ENCODE results near the gene APC. TPM values are rescaled to one million over a fixed set of nuclear protein-coding genes. Genes with fewer than 3 reads are reported as not detected.

Gene APC
- total and polyA plus RNA-seq, 2 donors from 2014 or later, result 2.7 to 44.9 TPM

DNA sequence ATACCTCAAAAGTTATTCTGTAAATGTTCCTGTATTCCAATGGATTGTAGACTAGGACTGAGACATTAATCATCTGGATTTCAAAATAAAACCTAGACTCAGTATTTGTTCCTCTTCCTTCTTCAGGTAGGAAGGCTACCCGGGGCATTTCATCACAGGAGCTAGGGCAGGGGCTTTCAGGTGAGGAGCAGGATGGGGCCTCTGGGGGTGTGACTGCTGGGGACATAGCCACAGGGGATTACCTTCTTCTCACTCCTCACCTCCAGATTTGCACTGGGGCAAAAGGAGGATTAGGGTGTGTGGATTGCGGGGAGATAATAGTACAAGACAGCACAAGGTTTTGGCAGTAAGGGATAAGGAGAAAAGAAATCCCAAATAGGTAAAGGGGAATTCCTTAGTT, 85.5 kb downstream of the APC start:
- Histone ChIP-seq H3K4me3 (ENCODE audit: low read length in 3 of 3) (no peak overlapping the region), H3K9me3 (ENCODE audit: control insufficient read depth in 2 of 3, insufficient read depth in 1 of 3, low read length in 3 of 3) (no peaks in the 10 kb centered on the region), H3K4me1 (ENCODE audit: control insufficient read depth in 2 of 3, insufficient read depth in 2 of 3, low read depth in 1 of 3, low read length in 3 of 3) (no peaks in the 10 kb centered on the region), H3K27me3 (ENCODE audit: control insufficient read depth, insufficient read depth, low read length) (no peaks in the 10 kb centered on the region), H3K9ac (ENCODE audit: low read length in 3 of 3) (no peak overlapping the region), H3K27ac (ENCODE audit: low read depth in 2 of 2, low read length in 2 of 2) (no peak overlapping the region), H3K36me3 (ENCODE audit: control insufficient read depth in 2 of 3, insufficient read depth in 3 of 3, low read length in 3 of 3) (peaks cover 0 to 26% (median 6%) of the 10 kb centered on the region in 3 donors)
- FAIRE-seq (no peak), DNase-seq (no peak)
- intact Hi-C loops (cut with DNase I), result no loop called here
- no peak for TF ChIP-seq CTCF (IDR thresholded peaks at IDR 0.05; ENCODE audit: borderline replicate concordance, extremely low read depth, insufficient read depth)

DNA sequence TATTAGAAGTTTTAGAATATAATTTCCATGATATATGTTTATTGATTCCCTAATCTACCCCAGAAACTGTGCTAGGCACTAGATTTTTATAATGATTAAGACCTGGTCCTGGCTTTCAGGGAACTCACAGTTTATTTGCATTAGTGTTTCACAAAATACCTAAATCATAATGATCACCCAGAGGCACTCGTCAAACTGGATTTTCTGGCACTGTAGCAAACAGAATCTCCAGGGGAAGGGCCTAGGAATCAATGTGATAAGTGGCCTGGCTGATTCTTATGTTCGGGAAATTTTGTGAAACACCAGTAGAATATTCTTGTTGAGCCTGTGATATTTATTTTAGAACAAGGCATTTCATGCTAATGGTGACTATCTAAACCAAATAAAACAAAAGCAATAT, 86.0 kb downstream of the APC start:
- FAIRE-seq, result no peak
- Histone ChIP-seq H3K9me3 (ENCODE audit: control insufficient read depth in 2 of 3, insufficient read depth in 1 of 3, low read length in 3 of 3) (no peaks in the 10 kb centered on the region), H3K9ac (ENCODE audit: low read length in 3 of 3) (no peak overlapping the region), H3K36me3 (ENCODE audit: control insufficient read depth in 2 of 3, insufficient read depth in 3 of 3, low read length in 3 of 3) (peaks cover 0 to 26% (median 6%) of the 10 kb centered on the region in 3 donors), H3K27me3 (ENCODE audit: control insufficient read depth, insufficient read depth, low read length) (no peaks in the 10 kb centered on the region), H3K27ac (ENCODE audit: low read depth in 2 of 2, low read length in 2 of 2) (no peak overlapping the region), H3K4me1 (ENCODE audit: control insufficient read depth in 2 of 3, insufficient read depth in 2 of 3, low read depth in 1 of 3, low read length in 3 of 3) (no peaks in the 10 kb centered on the region), H3K4me3 (ENCODE audit: low read length in 3 of 3) (no peak overlapping the region)
- no peak for TF ChIP-seq CTCF (IDR thresholded peaks at IDR 0.05; ENCODE audit: borderline replicate concordance, extremely low read depth, insufficient read depth)
- intact Hi-C loops (cut with DNase I), result no loop called here
- no peak for DNase-seq

DNA sequence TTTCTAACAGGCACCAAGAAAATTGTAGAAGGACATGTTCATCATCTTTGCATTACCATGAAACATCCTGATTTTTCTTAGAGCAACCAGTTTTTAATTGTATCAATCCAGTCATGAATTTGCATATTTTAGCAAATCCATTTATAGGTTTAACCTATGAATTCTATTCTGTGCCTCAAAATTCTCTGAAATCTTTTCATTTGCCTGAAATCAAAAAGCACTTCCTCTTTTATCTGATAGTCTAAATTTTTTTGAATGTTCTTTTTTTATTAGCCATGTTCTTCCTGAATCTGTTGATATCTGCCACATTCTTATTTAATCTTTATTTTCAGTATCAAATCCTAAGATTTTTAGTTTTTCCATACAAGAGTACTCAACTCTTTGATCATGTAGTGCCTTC, 86.5 kb downstream of the APC start:
- H3K27me3 ChIP-seq (ENCODE audit: control insufficient read depth, insufficient read depth, low read length), result no peaks in the 10 kb centered on the region
- H3K9me3 ChIP-seq (ENCODE audit: control insufficient read depth in 2 of 3, insufficient read depth in 1 of 3, low read length in 3 of 3), result no peaks in the 10 kb centered on the region
- no peak for FAIRE-seq
- H3K36me3 ChIP-seq (ENCODE audit: control insufficient read depth in 2 of 3, insufficient read depth in 3 of 3, low read length in 3 of 3), result peaks cover under 1 to 31% (median 4%) of the 10 kb centered on the region in 3 donors
- H3K27ac ChIP-seq (ENCODE audit: low read depth in 2 of 2, low read length in 2 of 2), result no peak overlapping the region
- no peak overlapping the region for H3K9ac ChIP-seq (ENCODE audit: low read length in 3 of 3)
- no peak for TF ChIP-seq CTCF (IDR thresholded peaks at IDR 0.05; ENCODE audit: borderline replicate concordance, extremely low read depth, insufficient read depth)
- H3K4me3 ChIP-seq (ENCODE audit: low read length in 3 of 3), result no peak overlapping the region
- DNase-seq, result no peak
- intact Hi-C loops (cut with DNase I), result no loop called here
- no peaks in the 10 kb centered on the region for H3K4me1 ChIP-seq (ENCODE audit: control insufficient read depth in 2 of 3, insufficient read depth in 2 of 3, low read depth in 1 of 3, low read length in 3 of 3)

GRCh38 chr5:112830378-112830777, 92.7 kb downstream of the APC start:
- Histone ChIP-seq H3K36me3 (ENCODE audit: control insufficient read depth in 2 of 3, insufficient read depth in 3 of 3, low read length in 3 of 3) (peaks cover 0 to 23% (median 4%) of the 10 kb centered on the region in 3 donors), H3K27ac (ENCODE audit: low read depth in 2 of 2, low read length in 2 of 2) (no peak overlapping the region), H3K9me3 (ENCODE audit: control insufficient read depth in 2 of 3, insufficient read depth in 1 of 3, low read length in 3 of 3) (no peaks in the 10 kb centered on the region), H3K27me3 (ENCODE audit: control insufficient read depth, insufficient read depth, low read length) (no peaks in the 10 kb centered on the region), H3K4me3 (ENCODE audit: low read length in 3 of 3) (no peak overlapping the region), H3K9ac (ENCODE audit: low read length in 3 of 3) (no peak overlapping the region), H3K4me1 (ENCODE audit: control insufficient read depth in 2 of 3, insufficient read depth in 2 of 3, low read depth in 1 of 3, low read length in 3 of 3) (no peaks in the 10 kb centered on the region)
- FAIRE-seq (no peak), DNase-seq (no peak)
- intact Hi-C loops (cut with DNase I), result no loop called here
- TF ChIP-seq CTCF (IDR thresholded peaks at IDR 0.05; ENCODE audit: borderline replicate concordance, extremely low read depth, insufficient read depth), result no peak
